ENCODE data around the gene EIF5B.
A peak's percentile ranks its signal among the peaks of the same experiment; 100 is the strongest.

The EIF5B gene

DNA sequence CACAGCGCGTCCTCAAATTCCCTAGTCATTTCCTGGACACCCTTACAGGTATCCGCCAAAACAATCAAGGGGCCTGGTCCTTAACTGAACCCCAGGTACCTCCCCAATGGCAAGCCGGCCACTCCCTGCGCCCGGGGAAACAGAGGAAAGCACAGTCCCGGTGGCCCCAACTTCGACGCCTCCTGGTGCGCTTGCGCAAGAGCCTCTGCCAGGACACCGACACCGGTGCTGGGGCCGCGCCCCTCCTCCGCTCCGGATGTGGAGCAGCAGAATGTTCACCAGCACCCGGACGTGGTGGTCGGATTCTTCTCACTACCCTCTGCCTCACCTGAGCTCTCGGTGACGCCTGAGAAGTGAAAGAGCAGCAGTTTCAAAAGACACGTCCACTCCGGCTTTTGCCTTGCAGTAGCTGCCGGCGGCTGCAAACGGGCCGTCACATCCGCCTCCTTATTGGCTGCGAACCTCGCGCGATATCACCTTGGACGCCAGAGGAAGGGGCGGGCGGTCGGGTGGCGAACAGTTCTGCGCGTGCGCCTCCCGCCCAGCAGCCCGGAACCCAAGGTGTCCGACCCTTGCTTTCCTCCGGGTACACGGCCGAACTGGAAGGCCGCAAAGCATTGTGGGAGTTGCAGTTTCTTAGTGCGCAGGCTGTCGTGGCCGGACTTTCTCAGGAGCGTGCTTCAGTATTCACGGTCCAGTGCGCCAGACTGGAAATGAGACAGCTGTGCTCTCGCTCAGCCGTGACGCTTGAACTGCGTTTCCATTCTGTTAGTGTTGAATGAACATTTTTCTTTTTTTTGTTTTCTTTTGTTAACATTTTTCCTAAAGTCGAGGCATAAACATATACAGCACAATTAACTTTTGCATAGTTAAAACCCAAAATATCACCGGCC is 1.0 kb upstream of the EIF5B start, which contains the start of gene TXNDC9:
Gene TXNDC9, minus strand, starts transcription at position 423 of the 893 bp plus-strand sequence. CDS start 3,123 bp downstream, outside the sequence.
- Histone ChIP-seq H3K27ac (replicated peaks) (peak within 1 kb of the TSS; percentile 83), H3K4me3 (replicated peaks; ENCODE audit: insufficient read depth, low read length) (peak within 1 kb of the TSS; percentile 95), H3K27me3 (ENCODE audit: insufficient read depth, poor library complexity, severe bottlenecking) (no peaks in the 10 kb centered on the region)
- peak; percentile 96 for TF ChIP-seq GABPA (IDR thresholded peaks at IDR 0.05; ENCODE audit: low read depth)
- TF ChIP-seq, protein P1, sequence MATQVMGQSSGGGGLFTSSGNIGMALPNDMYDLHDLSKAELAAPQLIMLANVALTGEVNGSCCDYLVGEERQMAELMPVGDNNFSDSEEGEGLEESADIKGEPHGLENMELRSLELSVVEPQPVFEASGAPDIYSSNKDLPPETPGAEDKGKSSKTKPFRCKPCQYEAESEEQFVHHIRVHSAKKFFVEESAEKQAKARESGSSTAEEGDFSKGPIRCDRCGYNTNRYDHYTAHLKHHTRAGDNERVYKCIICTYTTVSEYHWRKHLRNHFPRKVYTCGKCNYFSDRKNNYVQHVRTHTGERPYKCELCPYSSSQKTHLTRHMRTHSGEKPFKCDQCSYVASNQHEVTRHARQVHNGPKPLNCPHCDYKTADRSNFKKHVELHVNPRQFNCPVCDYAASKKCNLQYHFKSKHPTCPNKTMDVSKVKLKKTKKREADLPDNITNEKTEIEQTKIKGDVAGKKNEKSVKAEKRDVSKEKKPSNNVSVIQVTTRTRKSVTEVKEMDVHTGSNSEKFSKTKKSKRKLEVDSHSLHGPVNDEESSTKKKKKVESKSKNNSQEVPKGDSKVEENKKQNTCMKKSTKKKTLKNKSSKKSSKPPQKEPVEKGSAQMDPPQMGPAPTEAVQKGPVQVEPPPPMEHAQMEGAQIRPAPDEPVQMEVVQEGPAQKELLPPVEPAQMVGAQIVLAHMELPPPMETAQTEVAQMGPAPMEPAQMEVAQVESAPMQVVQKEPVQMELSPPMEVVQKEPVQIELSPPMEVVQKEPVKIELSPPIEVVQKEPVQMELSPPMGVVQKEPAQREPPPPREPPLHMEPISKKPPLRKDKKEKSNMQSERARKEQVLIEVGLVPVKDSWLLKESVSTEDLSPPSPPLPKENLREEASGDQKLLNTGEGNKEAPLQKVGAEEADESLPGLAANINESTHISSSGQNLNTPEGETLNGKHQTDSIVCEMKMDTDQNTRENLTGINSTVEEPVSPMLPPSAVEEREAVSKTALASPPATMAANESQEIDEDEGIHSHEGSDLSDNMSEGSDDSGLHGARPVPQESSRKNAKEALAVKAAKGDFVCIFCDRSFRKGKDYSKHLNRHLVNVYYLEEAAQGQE (IDR thresholded peaks at IDR 0.05; ENCODE audit: insufficient replicate concordance, low read depth) = no peak
- peak; percentile 83 for TF ChIP-seq POLR2AphosphoS5 (IDR thresholded peaks at IDR 0.05; ENCODE audit: low read depth)
- TF ChIP-seq, protein P2, sequence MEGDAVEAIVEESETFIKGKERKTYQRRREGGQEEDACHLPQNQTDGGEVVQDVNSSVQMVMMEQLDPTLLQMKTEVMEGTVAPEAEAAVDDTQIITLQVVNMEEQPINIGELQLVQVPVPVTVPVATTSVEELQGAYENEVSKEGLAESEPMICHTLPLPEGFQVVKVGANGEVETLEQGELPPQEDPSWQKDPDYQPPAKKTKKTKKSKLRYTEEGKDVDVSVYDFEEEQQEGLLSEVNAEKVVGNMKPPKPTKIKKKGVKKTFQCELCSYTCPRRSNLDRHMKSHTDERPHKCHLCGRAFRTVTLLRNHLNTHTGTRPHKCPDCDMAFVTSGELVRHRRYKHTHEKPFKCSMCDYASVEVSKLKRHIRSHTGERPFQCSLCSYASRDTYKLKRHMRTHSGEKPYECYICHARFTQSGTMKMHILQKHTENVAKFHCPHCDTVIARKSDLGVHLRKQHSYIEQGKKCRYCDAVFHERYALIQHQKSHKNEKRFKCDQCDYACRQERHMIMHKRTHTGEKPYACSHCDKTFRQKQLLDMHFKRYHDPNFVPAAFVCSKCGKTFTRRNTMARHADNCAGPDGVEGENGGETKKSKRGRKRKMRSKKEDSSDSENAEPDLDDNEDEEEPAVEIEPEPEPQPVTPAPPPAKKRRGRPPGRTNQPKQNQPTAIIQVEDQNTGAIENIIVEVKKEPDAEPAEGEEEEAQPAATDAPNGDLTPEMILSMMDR (IDR thresholded peaks at IDR 0.05; ENCODE audit: insufficient read depth, low read length) = no peak
- no peak; the same call in 1 of the 2 replicates for TF ChIP-seq SPI1 (IDR thresholded peaks at IDR 0.05; ENCODE audit: borderline replicate concordance, low read depth)
- DNase-seq (ENCODE audit: low read depth in 1 of 2, low spot score in 1 of 2) = peak; percentile 99

DNA sequence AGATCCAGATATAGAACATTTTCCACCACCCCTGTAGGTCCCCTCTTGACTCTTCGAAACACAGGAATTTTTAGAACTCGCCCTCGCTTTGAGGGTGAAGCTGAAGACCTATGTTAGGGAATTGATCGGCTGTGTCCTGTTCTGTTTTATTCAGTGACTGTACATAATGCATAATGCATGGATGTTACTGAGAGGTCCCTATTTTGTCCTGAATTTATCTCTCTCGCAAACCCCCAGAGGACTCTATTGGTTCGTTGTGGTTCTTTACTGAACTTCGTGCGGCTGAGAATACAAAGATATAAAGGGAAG is 431 bp upstream of the EIF5B start:
- DNase-seq (ENCODE audit: low read depth in 1 of 2, low spot score in 1 of 2) = no peak
- no peaks in the 10 kb centered on the region for H3K27me3 ChIP-seq (ENCODE audit: insufficient read depth, poor library complexity, severe bottlenecking)
- TF ChIP-seq, protein P2 (IDR thresholded peaks at IDR 0.05; ENCODE audit: insufficient read depth, low read length) = no peak
- TF ChIP-seq, protein P1 (IDR thresholded peaks at IDR 0.05; ENCODE audit: insufficient replicate concordance, low read depth) = no peak
- TF ChIP-seq GABPA (IDR thresholded peaks at IDR 0.05; ENCODE audit: low read depth) = no peak
- TF ChIP-seq POLR2AphosphoS5 (IDR thresholded peaks at IDR 0.05; ENCODE audit: low read depth) = no peak
- TF ChIP-seq SPI1 (IDR thresholded peaks at IDR 0.05; ENCODE audit: borderline replicate concordance, low read depth) = no peak
- peak overlapping the region; percentile 83 for H3K27ac ChIP-seq (replicated peaks)
- H3K4me3 ChIP-seq (replicated peaks; ENCODE audit: insufficient read depth, low read length) = peak overlapping the region; percentile 95

DNA sequence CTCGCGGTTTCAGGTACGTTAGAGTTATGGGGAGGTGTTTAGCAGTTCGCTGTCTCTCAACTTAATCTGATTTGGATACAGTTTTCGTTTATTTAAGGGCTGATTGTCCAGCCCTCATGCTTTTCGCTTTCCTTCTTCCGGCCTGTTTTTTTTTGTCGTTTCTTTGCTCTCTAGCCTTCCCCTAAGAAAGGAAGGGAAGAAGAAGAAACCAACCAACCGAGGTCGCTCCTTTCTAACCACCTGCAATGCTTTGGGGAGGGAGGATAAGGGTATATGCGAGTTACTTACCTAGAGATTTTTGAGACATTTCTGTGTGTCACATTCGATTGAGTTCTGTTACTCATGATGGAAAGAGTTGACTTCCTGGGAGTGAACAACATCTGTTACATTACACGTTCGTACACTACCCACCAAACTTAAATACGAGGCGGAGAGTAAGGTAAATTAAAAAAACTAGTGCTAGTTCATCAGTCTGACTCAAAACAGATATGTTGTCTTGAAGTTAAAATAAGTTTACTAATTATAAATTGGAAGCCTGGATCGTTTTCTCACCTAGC is 918 bp downstream of the EIF5B start:
- Histone ChIP-seq H3K27me3 (ENCODE audit: insufficient read depth, poor library complexity, severe bottlenecking) (no peaks in the 10 kb centered on the region), H3K4me3 (replicated peaks; ENCODE audit: insufficient read depth, low read length) (peak overlapping the region; percentile 95), H3K27ac (replicated peaks) (peak overlapping the region; percentile 83)
- TF ChIP-seq, protein P2 (IDR thresholded peaks at IDR 0.05; ENCODE audit: insufficient read depth, low read length) = no peak
- TF ChIP-seq, protein P1 (IDR thresholded peaks at IDR 0.05; ENCODE audit: insufficient replicate concordance, low read depth) = no peak
- TF ChIP-seq SPI1 (IDR thresholded peaks at IDR 0.05; ENCODE audit: borderline replicate concordance, low read depth) (no peak), POLR2AphosphoS5 (IDR thresholded peaks at IDR 0.05; ENCODE audit: low read depth) (no peak), GABPA (IDR thresholded peaks at IDR 0.05; ENCODE audit: low read depth) (no peak)
- DNase-seq (ENCODE audit: low read depth in 1 of 2, low spot score in 1 of 2) = peak; percentile 13 to 25
